NCI-H510A treated with DMSO at 0.1 percent for 48 hours (cell line): ENCODE measurements around the gene CARD9.
A peak's percentile ranks its signal among the peaks of the same experiment; 100 is the strongest.
"Not testable (repeated sequence)": the region's sequence is repeated elsewhere in the genome, so short reads cannot be mapped to it uniquely, and the experiment has no call there.

Source experiments
- DNase-seq: peaks from one replicate; lab custom pipeline; 2025; lab: John Stamatoyannopoulos, UW

The CARD9 gene, protein sequence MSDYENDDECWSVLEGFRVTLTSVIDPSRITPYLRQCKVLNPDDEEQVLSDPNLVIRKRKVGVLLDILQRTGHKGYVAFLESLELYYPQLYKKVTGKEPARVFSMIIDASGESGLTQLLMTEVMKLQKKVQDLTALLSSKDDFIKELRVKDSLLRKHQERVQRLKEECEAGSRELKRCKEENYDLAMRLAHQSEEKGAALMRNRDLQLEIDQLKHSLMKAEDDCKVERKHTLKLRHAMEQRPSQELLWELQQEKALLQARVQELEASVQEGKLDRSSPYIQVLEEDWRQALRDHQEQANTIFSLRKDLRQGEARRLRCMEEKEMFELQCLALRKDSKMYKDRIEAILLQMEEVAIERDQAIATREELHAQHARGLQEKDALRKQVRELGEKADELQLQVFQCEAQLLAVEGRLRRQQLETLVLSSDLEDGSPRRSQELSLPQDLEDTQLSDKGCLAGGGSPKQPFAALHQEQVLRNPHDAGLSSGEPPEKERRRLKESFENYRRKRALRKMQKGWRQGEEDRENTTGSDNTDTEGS

DNA sequence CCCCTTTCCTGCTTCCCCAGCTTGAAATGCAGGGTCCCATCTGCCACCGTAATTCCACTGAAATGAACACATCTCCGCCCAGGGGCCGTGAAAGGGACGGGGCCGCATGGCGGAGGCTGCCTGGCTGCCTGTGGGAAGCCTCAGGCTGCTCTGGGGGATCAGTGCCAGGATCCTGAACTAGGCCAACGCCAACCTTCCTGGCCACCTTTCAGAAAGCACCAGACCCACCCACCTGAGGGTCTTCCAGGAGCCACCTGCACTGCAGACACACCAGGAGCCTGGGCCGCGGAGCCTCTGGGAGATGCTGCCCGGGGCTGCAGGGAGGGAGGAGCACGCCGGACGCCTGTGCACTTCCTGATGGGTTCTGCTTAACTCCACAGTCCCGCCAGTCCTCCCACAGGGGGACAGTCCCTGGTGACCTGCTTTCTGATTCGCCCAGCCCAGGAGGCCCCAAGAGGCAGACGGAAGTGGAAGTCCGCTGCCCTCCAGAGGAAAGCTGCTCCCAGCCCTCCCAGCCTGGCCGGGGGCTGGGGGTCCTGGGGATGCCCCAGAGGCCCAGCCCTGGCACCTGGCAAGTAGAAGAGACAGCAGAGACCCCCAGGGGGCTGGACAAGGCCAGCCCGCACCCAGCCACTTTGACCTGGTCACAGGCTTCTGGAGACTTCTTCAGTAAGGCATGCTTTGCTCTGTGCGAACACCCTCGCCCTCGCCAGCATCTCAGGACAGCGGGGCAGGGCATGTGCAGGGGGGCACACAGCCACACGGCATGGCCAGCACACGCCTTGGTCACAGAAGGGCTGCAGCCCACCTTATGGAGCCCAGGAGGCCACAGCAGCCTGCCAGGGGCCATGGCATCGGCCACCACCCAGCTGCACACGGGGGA, at the start of gene CARD9:
TSS of gene CARD9 (minus strand) at position 370 of the 883 bp plus-strand sequence. CDS start 1,591 bp downstream, outside the sequence.
- no peak for DNase-seq

DNA sequence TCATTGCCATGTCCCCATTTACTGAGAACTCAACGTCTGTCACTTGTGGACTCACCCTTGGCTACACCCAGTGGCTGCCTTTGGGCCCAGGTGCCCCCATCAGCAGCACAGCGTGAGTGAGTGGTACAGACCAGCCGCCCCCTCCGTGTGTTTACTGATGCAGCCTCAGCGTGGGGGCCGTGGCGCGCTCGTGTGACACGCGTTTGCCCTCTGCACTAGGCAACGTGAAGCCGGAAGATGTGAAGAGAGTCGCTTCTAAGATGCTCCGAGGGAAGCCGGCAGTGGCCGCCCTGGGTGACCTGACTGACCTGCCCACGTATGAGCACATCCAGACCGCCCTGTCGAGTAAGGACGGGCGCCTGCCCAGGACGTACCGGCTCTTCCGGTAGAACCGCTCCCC, 49.4 kb upstream of the CARD9 start:
- no peak for DNase-seq

DNA sequence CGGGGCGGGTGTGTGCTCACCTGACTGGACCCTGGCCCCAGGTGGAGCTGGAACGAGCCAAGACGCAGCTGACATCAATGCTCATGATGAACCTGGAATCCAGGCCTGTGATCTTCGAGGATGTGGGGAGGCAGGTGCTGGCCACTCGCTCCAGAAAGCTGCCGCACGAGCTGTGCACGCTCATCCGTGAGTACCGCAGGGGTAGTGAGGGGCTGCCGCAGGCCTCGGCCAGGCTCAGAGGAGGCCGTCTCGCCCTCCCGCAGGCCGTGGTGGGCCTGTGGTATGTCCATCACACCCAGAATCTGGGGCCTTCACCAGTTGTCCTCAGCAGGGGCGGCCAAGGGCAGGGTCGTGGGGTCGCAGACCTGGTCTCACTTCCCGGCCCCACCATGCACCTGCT, 48.3 kb upstream of the CARD9 start:
- DNase-seq: no peak

DNA sequence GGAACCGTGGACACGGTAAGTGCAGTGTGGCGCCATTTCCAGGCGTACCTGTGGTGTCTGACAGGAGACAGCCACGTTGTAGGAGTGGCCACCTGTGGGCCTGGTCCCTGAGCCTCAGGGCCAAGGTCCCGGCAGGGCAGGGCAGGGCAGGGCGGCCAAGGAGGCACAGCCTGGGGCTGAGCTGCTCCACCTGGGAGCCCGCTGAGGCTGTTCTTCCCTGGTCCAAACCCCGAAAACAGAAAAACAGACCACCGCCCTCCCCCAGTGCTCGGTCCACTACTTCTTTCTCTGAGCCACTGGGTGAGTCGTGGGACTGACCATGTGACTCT, 45.6 kb upstream of the CARD9 start:
- no peak for DNase-seq

DNA sequence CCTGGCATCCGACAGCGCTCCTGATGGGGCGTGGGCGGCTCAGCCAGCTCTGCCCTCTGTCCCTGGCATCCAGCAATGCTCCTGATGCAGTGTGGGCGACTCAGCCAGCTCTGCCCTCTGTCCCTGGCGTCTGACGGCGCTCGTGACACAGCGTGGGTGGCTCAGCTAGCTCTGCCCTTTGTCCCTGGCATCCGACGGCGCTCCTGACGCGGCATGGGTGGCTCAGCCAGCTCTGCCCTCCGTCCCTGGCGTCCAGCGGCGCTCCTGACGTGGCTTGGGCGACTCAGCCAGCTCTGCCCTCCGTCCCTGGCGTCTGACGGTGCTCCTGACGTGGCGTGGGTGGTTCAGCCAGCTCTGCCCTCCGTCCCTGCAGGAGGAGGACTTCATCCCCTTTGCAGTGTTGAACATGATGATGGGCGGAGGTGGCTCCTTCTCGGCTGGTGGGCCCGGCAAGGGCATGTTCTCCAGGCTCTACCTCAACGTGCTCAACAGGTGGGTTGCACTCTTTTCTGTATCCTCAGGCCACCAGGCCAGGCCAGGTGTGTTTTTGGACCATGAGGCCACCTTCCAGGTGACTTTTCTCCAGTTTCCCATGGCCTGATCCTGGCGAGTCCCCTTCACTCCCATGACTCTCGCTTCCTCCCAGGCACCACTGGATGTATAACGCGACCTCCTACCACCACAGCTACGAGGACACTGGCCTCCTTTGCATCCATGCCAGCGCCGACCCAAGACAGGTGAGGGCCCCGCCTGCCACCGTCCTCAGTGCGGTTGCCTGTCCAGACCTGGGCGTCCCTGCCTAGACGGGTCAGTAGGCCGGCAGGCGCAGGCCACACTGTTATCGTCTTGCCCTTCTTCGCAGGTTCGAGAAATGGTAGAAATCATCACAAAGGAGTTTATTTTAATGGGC, 45.0 kb upstream of the CARD9 start:
- DNase-seq: no peak

DNA sequence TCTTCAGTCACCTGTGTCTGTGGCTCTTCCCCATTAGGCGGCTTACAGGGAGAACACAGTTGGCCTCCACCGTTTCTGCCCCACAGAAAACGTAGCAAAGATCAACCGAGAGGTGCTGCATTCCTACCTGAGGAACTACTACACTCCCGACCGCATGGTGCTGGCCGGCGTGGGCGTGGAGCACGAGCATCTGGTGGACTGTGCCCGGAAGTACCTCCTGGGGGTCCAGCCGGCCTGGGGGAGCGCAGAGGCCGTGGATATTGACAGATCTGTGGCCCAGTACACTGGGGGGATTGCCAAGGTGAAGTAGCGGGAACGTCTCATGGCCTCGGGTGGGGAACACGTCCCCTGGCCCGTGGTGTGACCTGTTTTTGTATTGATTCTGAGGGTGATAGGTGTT, 43.4 kb upstream of the CARD9 start:
- DNase-seq: no peak

DNA sequence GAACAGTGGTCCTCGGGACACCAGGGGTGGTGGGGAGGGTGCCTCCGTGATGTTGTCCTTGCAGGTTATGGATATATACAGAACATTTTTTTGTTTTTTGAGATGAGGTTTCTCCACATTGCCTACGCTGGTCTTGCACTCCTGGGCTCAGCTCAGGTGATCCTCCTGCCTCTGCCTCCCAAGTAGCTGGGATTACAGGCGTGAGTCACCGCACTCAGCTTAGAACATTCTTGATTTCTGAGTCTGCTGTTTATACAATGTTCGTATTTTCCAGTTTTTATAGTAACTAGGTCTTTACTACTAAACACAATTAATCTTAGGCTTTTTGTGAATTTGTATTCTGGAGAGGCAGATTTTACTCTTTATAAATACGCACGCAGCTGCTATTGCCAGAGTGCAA, 43.0 kb upstream of the CARD9 start:
- no peak for DNase-seq

DNA sequence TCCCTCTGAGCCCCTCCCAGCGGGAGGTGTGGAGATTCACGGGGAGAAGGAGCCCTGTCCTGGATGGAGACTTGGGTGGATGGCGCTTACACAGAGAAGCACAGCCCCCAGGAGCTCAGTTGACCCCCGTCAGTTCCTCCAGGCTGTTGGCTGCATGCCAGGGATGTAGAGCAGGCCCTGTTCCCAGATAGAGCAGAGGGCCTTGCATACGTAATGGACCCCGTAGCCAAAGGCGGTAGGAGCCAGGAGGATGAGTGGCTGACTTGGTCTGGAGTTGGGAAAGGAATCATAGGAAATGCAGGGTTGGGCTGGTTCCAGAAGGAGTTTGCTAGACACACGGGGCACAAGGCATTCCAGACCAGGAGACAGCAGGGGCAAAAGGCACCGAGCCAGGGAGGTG, 39.5 kb upstream of the CARD9 start:
- DNase-seq: no peak

DNA sequence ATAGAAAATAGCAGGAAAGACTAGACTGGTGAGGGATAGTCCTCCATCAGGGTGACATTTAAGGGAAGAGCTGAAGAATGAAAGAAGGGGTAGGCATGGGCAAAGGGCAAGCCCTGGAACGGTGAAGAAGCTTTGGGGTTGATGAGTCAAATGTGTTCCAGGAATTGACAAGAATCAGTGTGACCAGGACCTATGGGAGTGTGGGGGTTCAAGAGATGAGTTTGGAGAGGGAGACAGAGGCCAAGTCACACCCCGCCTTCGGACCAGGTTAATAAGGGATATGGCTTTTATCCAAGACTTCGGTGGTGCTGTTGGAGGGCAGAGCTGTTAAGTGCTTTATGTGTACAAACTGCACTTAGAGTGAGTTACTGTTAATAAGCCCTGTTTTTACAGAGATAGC, 37.9 kb upstream of the CARD9 start:
- no peak for DNase-seq

DNA sequence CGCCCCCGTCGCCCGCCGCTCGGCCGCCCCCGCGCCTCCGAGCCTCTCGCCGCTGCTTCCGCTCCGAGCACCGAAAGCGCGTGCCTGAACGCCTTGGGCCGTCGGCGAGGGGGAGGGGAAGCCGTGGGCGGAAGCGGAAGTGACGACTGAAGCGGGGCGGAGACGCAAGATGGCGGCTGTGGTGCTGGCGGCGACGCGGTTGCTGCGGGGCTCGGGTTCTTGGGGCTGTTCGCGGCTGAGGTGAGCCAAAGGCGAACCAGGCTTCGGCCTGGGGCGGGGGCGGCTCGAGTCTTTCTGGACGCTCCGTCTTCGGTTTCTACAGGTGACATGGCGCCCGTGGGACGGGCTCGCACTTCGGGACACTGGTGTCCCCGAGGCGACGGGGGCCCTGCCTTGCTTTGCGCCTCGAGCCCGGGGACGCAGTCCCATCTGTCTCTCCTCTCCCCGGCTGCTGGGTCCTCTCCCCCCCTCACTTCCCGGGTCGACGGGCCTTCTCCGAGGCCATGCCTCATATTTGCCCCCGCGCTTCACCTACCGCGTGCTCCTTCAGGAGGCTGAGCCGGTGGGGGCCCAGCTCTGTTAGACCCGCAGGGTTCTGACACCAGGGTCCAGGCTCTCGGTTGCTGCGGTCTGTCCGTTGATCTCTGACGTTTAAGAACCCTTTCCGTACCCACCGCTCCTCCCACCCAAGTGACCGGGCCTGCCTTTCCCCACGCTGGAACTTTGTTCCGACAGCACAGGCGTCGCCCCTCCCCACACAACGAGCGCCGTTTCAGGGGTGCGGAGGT, 37.2 kb upstream of the CARD9 start, which contains the start of the genes ENTR1 and PMPCA:
TSS of gene ENTR1 (minus strand) at position 115 of the 788 bp plus-strand sequence. CDS start 217 bp downstream, outside the sequence.
TSS of gene PMPCA (plus strand) at position 159 of the 788 bp plus-strand sequence. CDS start at position 170, 11 bp downstream.
- peak; percentile 74 for DNase-seq

DNA sequence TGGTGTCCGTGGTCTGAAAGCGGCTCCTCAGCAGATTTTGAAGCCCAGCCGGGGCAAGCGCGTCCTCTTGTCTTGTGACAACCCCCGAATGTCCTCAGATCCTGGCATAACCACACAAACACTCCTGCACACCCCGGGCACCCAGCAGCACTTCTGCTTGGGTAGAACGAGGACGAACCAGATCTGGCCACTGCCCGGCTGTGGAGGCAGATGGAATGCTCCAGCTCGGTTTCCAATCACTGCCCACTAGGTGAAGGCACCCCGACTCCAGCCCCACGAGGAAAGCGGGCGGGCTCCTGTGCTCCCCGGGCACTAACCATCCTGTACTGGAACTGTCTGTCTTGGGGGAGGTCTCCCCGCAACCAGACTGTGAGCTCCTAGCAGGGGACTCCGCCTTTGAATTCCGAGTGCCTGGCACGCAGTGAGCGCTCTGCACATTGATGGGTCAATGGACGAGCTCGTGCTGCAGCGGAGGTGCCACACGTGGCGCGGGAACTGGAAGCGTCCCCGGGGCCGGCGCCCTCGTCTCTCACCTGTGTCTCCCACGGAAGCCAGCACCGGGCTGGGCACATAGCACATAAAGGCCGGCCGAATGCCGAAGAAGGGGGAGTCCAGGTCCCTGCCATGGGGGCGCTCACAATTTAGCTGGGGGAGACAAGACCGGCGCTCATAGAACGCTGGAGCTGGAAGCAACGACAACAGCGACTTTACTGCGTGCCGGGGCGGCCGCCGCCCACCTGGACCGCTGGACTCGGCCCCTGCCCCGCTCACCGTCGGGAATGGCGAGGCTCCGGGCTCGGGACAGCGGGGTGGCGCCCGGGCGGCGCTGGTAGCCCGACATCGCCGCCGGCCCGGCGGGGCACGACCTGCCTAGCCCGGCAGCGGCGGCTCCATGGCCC, 36.3 kb upstream of the CARD9 start:
- DNase-seq: peak; percentile 5

DNA sequence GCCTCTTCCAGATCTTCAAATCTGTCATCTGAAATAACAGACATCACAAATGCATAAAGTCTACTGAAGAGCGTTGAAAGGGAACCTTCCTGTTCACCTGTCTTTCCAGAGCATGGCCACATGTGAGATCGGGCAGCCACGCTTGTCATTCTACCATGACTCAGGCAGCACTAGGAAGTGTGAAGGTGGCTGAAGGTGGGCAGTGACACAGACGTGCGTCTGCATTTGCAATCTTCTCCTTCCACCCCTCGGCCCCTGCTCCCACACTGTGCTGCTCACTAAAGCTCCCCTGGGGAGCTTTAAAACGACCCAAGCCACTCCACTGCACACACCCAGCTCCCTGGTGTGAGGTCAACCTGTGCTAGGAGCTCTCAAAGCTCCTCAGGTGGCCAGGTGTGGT, 34.4 kb upstream of the CARD9 start:
- DNase-seq: no peak

DNA sequence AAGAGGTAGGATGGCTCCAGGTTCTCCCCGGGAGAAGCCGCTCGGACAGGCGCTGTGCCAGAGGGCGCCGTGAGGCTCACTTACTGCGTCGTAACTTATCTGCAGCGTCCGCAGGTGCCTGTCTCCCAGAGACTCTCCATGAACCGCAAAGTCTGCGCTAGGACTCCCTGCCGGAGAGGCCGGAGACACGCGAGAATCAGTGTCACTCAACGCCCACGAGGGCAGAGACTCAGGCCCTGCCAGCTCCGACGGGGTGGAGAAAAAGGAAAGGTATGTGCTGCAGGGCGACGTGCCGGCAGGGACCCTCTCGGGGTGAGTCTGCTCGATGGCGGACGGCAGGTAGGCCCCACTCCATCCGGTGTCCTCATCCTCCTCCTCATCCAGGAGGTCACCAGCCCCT, 33.6 kb upstream of the CARD9 start:
- DNase-seq: not testable (repeated sequence)

DNA sequence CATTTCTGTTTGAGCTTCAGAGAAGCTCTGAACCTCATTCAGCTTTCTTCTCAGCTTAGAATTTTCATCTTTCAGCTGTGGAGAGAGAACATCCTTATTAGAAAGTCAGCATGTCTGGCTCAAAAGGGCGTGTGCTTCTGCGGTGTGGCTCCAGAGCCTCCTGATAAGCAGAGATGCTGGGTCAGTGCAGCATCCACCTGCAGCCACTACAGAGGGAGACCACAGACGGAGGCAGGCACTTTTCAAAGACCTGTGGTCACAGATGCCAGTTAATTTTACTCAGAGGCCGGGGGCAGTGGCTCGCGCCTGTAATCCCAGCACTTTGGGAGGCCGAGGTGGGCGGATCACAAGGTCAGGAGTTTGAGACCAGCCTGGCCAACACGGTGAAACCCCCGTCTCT, 32.4 kb upstream of the CARD9 start:
- not testable (repeated sequence) for DNase-seq

DNA sequence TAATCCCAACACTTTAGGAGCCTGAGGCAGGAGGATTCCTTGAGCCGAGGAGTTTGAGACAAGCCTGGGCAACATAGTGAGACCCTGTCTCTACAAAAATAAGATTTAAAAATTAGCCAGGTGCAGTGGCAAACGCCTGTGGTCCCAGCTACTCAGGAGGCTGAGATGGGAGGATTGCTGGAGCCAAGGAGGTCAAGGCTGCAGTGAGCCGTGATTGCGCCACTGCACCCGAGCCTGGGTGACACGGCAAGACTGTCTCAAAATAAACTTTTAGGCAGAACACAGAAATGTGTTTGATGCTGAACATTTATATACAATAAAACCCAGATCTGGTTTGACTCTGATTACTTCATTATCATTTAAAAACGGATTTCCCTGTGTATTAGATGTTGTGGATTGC, 32.0 kb upstream of the CARD9 start:
- DNase-seq: no peak

DNA sequence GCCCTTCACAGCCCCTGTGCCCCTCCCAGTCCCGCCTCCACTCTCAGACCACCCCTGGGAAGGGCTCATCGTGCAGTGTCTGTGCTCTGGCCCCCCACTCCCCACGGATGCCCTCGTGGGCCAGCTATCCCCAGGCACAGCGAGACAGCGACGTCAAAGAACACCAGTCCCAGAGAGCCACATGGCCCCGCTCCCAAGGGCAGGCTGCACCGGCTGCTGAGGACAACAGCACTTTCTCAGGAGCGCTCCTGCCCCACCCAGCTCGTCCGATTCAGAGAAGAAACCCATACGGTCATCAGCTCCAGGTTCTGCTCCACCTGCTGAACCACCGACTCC, 31.3 kb upstream of the CARD9 start:
- DNase-seq: no peak

DNA sequence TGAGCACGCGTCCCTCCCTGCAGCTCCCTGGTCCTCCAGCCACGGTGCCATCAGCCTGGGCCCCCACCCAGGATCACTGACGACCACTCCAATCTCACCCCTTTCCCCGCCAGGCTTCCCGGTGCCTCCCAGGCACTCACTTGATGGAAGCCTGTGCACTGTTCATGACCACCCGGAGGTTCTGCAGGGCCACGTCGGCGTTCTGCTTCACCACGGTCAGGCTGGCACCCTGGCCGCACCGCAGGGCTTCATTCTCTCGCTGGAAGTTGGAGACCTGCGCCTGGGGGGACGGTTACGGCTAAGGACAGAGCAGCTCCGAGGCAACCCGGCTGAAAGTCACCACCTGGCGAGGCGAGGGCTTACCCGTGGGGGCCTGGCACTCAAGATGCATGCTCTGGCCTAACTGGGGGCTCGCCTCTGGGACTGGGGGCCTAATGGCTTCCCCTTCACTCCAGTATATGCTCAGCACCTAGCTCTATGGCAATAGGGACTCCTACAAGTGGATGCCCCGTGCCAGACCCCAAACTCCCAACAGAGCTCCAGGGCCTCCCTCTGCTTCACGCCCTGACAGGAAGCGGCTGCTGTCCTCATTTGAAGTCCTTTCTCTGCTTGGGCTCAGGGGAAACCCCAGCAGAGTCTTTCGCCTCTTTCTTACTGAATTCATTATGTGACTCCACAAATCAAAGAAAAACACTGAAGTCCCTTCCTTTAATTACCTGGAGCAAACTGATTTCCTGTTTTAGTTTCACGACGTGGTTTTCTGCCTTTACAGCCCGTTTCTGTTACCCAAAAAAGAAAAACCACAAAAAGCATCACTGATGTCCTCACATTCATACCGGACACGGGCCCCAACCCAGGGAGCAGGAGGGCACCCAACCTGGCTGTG, 30.7 kb upstream of the CARD9 start:
- no peak for DNase-seq

DNA sequence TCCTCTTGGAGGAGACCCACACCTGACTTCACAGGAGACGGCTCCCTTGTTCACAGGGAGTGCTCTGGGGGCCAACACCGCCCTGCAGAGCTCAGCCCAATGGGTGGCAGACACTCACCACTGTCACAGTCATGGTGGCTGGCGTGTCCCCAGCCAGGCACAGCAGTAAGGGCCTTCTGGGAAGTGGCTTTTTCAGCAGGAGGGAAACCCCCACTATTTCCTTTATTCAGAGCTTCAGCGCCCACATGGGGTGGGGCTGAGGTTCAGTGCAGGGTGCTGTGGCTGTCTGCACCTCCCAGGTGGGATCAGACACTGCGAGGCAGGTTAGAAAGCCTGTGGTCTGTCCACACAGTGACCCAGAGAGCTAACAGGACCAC, 30.1 kb upstream of the CARD9 start:
- DNase-seq: no peak

DNA sequence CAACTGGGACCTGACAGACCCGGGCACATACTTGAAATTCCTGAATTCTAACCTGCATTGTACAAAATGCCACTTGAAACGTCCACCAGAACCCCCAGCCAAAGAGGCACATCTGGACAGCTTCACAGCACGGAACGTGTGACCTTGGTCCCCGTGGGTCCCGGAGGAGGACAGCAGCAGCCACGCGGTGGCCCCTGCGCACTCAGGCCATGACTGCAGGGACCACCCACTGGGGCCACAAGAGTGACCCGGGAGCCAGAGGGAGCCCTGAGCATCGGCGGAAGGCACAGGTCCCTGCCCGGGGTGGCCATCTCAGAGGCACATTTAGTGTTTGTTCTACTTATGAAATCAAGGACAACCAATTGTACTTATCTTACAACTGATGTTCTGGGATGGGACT, 28.6 kb upstream of the CARD9 start:
- DNase-seq: no peak
